ENCODE results near the gene SORBS2.
"Not testable (repeated sequence)": the region's sequence is repeated elsewhere in the genome, so short reads cannot be mapped to it uniquely, and the experiment has no call there.

Gene SORBS2

DNA sequence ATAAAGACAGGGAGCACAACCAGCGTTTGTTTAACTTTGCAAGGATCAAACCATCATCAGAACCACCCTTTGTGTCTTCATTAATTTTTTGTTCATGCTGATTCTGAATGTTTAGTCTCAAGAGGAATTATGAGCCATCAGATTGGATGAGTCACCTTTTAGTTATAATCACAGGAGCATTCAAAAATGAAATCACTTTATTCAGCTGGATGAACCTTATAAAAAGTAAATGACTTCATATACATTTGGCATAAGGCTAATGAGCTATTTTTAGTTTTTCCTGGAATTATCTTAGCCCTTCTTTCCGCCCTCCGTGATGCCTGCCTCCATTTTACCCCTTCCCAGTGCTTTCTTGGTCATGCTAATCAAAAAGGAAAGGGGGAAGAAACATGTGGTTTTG, 103.6 kb downstream of the SORBS2 start:
- DNase-seq, result no peak
- in situ Hi-C loops (cut with HindIII; ENCODE audit: low pct_ligation_motif_present, low pct_unique_long_range_greater_than_20kb, low sequenced_read_pairs), result no loop called here

DNA sequence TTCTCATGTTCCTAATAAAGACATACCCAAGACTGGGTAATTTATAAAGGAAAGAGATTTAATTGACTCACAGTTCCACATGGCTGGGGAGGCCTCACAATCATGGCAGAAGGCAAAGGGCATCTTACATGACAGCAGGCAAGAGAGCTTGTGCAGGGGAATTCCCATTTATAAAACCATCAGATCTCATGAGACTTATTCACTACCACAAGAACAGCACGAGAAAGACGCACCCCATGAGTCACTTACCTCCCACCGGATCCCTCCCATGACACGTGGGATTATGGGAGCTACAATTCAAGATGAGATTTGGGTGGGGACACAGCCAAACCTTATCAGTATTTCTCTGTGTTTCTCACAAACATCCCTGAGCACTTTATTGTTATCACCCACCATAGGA, 104.4 kb downstream of the SORBS2 start:
- DNase-seq; in situ Hi-C loops (cut with HindIII; ENCODE audit: low pct_ligation_motif_present, low pct_unique_long_range_greater_than_20kb, low sequenced_read_pairs): not testable (repeated sequence)

DNA sequence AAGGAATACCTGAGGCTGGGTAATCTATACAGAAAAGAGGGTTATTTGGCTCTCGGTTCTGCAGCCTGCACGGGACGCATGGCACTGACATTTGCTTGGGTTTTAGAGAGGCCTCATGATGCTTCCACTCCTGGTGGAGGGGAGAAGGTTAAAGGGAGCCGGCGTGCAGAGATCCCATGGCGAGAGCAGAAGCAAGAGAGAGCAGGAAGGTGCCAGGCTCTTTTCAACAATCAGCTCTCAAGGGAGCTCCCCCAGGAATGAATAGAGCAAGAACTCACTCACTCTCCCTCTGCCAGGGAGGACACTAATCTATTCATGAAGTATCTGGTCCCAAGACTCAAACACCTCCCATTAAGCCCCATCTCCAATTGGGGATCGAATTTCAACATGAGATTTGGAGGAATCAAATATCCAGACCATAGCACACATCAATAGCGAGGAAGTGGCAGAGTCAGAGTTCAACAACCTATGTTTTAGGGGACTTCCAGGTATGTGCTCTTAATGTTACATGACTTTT, 109.8 kb downstream of the SORBS2 start:
- DNase-seq, result no peak

DNA sequence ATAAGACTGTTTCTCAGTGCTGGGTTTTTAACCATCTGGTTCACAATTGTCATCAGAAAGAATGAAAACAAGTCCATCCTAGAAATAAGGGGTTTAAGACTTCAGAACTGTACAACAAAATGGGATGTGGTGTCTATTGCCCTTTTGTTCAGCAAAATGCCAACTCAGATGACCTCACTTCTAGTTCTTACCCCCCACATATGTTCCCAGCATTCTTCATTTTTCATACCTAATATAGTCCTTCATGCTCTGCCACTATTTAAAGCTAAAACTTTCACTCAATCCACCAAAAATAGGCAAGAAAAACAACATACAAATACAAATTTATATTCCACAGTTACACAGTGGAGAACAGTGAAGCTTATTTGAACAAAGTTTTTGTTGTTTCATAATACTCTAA, 111.4 kb downstream of the SORBS2 start:
- in situ Hi-C loops (cut with HindIII; ENCODE audit: low pct_ligation_motif_present, low pct_unique_long_range_greater_than_20kb, low sequenced_read_pairs), result no loop called here
- no peak for DNase-seq

More for the DNA sequence above, 109.8 kb downstream of the SORBS2 start:
- in situ Hi-C loops (cut with HindIII; ENCODE audit: low pct_ligation_motif_present, low pct_unique_long_range_greater_than_20kb, low sequenced_read_pairs), result no loop called here

DNA sequence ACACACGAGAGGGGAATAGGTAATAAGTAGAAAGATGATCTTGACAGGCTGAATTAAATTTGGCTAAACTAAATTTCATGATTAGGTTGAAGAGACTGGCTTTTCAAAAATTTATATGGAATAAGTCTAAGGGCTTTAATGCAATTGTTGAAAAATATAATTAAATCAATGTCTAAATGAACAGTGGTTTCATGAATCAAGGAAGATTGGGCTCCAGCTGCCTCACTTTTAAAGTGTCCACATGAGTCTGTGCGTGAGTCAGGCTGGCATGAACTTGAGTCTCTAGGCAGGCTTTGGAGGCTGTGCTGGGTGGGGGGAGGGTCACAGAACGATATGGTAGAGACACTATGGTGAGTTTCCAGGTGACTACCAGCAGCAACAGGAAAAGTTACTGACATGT, 111.9 kb downstream of the SORBS2 start:
- in situ Hi-C loops (cut with HindIII; ENCODE audit: low pct_ligation_motif_present, low pct_unique_long_range_greater_than_20kb, low sequenced_read_pairs), result no loop called here
- no peak for DNase-seq

DNA sequence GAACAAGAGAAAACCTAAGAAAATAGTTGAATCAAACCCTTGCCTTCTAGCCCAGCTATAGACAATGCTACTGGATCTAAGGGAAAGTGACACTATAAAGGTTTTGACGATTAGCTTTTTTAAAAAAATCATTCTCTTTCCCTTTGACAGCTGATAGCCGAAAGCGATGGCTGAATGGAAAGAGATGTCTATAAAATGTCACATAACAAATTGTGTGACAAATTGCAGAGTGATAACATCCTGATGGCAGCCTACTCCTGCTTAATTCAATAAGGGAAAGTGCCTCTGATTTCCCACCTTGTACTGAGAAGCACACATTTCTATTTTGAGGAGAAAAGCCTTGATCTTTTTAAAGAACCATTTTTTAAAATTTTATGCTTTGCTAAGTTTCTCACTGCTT, 114.5 kb downstream of the SORBS2 start:
- no peak for DNase-seq
- in situ Hi-C loops (cut with HindIII; ENCODE audit: low pct_ligation_motif_present, low pct_unique_long_range_greater_than_20kb, low sequenced_read_pairs), result no loop called here

DNA sequence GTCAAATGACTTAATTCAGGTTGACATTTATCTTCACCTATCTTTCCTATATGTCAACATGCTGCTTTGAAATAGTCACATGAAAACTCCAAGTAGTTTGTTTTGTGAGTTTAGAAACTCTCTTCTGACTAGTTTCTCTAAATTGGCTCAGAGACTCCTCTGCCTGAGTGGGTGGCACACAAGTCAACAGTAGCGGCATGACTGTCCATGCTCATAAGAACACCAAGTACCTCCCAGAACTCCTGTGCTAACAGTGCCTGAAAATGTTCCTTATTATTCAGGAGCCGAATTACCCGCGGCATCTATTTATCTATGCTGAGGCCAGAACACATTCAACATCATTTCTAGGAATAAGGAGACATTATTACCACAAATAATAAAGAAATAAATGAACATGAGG, 116.3 kb downstream of the SORBS2 start:
- no peak for DNase-seq
- in situ Hi-C loops (cut with HindIII; ENCODE audit: low pct_ligation_motif_present, low pct_unique_long_range_greater_than_20kb, low sequenced_read_pairs), result no loop called here

DNA sequence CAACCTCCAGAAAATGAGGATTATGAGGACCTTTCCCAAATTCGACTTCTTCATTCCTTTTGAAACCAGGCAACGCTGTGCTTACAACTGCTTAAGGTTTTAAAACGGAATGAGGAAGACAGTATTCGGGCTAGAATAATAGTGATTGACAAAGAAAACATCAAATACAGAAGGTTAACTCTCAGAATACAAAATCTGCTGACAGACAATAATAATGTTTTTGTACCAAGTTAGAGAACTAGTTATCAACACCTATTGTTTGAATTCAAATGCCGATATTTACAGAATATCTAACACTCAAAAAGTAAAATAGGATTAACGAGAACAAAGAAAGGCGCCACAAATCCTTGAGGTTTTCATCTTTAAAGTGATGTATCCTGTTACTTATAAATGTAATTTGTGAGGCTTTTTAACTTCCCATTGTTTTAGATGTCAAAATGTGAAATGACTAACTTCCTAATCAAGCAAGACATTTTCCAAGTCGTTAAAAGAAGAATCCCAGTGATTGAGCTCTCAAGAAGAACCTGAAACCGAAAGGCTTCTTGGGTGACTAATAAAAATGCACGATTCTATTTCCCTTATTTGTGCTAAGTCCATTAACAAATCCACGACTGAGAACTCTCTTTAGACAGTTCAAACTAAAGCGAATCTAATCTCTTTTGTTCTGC, 118.3 kb downstream of the SORBS2 start:
- in situ Hi-C loops (cut with HindIII; ENCODE audit: low pct_ligation_motif_present, low pct_unique_long_range_greater_than_20kb, low sequenced_read_pairs), result no loop called here

DNA sequence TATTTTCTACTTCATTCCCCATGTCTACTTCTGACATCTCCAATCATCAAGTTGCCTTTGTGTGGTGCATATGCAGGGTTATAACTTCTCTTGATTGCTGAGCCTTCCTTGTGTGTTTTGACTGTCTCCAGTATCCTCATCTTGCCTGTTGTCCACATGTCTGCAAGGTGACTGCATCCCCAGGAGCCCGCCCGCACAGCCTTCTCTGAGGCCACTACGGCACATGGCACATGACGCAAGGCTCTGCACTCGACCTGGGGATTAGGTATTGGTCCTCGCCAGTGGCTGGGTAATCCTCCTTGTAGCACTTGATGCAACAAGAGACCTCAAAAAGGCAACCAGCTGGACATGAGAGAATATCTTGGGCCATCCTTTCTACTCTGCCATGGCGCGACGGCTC, 122.6 kb downstream of the SORBS2 start:
- in situ Hi-C loops (cut with HindIII; ENCODE audit: low pct_ligation_motif_present, low pct_unique_long_range_greater_than_20kb, low sequenced_read_pairs), result no loop called here
- no peak for DNase-seq

More for the DNA sequence above, 118.3 kb downstream of the SORBS2 start:
- DNase-seq, result no peak

DNA sequence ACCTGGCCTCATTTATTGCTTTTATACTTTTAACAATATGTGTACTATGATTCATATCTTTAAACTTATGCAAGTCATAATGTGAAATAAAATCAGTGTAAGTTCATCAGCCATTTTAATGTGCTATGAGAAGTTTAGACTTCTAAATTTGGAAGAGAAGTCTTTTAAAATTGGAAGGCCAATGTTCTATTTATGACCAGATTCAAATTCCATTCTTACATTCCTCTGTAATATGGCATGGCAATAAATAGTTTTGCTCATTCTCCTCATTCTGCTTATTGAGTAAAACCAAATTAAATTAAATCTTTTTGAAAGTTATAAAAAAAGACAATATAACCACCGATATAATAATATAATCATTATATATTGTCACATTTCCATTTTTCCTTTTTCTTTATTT, 126.2 kb downstream of the SORBS2 start:
- in situ Hi-C loops (cut with HindIII; ENCODE audit: low pct_ligation_motif_present, low pct_unique_long_range_greater_than_20kb, low sequenced_read_pairs), result no loop called here
- no peak for DNase-seq

DNA sequence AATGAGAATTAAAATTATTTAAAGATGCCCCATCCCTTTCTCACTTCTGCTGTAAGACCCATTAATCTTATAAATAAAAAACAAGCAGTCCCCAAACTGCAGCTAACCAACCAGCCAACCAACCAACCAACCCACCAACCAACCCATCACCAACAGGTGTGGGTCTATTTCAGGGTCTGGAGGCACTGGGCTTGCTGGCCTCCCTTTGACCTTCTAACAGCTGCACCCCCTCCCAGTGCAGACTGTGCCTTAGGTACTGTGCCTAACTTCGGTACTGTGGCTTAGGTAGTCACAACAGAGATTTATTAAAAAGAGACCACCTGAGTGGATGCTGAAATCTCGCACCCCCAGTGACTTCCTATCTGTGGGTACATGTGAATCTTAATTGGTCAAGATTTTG, 128.1 kb downstream of the SORBS2 start:
- in situ Hi-C loops (cut with HindIII; ENCODE audit: low pct_ligation_motif_present, low pct_unique_long_range_greater_than_20kb, low sequenced_read_pairs), result no loop called here
- DNase-seq, result no peak

DNA sequence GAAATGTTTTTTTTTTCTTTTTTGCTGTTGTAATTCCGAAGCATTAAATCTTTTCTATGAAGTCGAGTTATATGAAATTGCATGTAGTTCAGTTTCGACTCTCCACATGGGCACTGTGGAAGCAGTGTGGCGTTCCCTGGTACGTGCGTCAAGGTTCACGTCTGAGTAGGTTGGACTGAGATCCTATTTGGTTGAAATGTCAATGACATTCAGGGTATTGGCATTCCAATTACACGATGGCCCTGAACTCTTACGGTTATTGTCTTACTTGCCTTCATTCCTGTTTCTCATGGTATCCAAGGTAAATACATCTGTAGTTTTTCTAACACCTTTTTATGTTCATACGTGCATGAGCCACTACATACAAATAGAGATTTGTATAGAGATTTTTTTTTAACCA, 128.8 kb downstream of the SORBS2 start:
- DNase-seq, result no peak
- in situ Hi-C loops (cut with HindIII; ENCODE audit: low pct_ligation_motif_present, low pct_unique_long_range_greater_than_20kb, low sequenced_read_pairs), result no loop called here

DNA sequence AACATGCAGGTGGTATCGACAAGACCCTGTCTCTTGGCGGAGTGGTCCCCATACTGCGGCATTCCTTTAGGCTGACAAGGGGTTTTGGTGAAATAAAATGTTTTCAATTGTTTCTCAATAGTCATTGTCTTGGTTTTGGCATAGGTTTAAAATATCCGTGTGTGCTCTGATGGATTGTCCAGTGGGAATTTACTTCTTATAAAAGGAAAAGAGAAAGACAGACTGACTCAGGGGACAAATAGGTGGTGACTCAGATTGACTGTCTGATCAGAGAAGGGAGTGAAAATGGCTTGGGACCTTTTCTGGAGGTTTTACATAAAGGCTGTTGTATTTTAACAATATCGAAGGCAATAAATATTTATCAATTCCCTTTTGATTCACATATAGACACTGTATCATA, 129.8 kb downstream of the SORBS2 start:
- in situ Hi-C loops (cut with HindIII; ENCODE audit: low pct_ligation_motif_present, low pct_unique_long_range_greater_than_20kb, low sequenced_read_pairs), result no loop called here
- DNase-seq, result peak; percentile 47

DNA sequence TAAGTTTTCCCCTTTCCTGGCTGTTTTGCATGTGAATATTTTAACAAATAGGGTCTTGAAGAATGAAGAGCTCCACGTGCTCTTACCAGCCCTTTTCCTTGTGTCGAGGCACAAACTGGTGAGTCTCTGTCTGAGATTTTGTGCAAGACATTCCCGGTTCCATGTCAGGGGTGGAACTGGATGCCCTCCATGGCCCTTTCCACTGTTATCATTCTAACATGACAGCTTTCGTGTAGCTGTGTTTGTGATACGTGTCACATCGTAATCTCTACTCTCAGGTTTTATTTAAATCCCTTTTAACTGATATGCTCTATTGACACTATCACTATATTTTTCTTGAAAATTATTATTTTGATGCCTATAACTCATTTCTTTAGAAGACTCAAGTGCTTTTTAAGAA, 130.4 kb downstream of the SORBS2 start:
- in situ Hi-C loops (cut with HindIII; ENCODE audit: low pct_ligation_motif_present, low pct_unique_long_range_greater_than_20kb, low sequenced_read_pairs), result no loop called here
- no peak for DNase-seq

DNA sequence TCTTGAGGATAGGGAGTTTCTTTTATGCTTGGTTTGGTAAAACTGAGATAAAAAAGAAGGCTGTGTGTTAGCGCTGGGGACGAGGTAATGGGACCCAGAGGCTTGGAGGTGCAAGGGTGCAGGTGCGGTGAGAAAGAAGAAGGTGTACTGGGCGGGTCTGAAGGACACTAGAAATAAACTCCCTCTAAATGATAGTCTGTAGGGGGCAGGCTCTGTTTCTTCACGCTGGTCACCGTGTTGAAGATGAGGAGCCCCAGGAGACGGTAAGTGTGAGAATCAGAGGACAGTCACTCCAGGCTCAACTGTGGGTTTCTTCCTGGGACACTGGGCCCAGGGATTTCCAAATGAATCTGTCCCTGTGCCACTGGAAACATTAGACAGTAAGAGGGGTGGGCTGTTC, 131.4 kb downstream of the SORBS2 start:
- DNase-seq, result no peak
- in situ Hi-C loops (cut with HindIII; ENCODE audit: low pct_ligation_motif_present, low pct_unique_long_range_greater_than_20kb, low sequenced_read_pairs), result no loop called here

DNA sequence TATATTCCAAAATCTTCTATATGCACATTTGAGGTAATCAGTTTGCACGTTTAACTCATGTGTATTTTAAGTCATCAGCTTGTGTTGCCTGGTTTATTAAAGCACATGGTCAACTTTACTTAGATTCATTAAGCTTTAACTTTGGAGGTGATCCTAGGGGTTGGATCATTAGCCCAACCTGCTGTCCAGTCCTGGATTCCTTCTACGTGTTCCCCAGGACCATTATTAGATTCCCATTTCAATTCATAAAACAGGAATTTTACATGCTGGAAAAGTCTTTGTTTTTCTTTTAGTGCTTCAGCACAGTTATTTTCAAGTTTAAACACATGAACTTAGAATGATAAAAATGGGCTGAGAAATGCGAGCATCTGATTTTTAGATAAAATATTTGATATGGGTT, 132.5 kb downstream of the SORBS2 start:
- no peak for DNase-seq
- in situ Hi-C loops (cut with HindIII; ENCODE audit: low pct_ligation_motif_present, low pct_unique_long_range_greater_than_20kb, low sequenced_read_pairs), result no loop called here

DNA sequence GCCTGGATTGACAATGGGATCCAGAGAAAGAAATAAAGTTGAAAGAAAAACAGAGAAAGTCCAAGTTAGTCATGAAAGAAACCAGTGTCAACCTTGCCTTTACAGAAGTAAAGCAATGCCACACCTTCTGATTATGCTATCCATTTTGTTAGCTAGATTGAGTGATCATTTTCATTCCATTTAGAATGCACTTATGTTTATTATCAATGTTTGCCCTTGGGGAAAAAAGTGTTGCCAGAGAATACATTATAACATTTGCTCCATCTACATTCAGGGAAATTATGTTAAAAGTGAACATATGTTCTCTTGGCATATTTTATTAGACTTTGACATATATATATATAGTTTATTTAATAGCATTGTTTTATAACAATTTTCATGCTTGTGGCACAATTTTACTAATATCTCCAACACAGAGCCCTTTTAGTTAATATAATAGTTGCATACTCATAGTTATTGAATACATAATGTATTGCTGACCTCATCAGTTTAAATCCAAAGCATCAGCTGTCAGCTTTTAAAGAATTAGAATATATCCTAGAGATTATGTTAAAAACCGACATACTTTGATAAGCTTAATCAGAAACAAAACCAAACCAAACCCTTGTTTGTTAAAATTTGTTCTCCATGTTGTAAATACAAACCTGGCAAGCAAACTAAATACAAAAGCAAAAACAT, 134.2 kb downstream of the SORBS2 start:
- DNase-seq, result no peak
- in situ Hi-C loops (cut with HindIII; ENCODE audit: low pct_ligation_motif_present, low pct_unique_long_range_greater_than_20kb, low sequenced_read_pairs), result no loop called here

DNA sequence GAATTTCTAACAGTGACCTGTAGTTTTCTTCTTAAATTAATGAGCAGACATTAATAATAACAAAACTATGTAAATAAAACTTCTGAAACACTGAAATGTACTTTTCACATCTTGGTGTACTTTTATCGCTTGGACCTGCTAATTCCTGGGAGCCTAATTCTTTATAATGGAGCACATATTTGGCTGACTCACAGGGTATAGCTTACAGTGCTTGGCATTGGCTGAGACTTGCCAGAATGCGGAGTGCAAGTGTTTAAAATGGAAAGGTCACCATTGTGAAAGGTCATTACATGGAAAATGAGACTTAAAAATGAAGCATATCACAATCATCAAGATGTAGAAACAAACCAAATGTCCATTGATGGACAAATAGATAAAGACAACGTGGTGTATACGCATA, 139.4 kb downstream of the SORBS2 start:
- in situ Hi-C loops (cut with HindIII; ENCODE audit: low pct_ligation_motif_present, low pct_unique_long_range_greater_than_20kb, low sequenced_read_pairs), result no loop called here
- DNase-seq, result no peak

DNA sequence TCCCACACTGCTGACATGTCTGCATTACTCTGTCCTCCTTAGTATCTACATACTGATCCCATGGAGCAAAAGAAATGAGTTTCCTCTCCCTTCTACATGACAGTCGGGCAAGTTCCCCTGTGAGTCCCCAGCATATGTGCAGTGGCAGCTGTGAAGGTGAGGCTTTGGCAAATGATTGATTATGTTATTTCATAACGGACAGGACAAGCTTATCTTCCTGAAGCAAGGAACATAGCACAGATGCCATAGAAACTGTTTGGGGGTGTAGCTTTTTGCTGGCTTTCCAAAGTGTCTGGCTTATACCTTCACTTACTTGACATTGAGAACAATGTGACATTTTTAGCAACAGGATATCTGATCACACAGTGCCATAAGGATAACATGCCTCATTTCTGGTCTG, 139.8 kb downstream of the SORBS2 start:
- no peak for DNase-seq
- in situ Hi-C loops (cut with HindIII; ENCODE audit: low pct_ligation_motif_present, low pct_unique_long_range_greater_than_20kb, low sequenced_read_pairs), result no loop called here

DNA sequence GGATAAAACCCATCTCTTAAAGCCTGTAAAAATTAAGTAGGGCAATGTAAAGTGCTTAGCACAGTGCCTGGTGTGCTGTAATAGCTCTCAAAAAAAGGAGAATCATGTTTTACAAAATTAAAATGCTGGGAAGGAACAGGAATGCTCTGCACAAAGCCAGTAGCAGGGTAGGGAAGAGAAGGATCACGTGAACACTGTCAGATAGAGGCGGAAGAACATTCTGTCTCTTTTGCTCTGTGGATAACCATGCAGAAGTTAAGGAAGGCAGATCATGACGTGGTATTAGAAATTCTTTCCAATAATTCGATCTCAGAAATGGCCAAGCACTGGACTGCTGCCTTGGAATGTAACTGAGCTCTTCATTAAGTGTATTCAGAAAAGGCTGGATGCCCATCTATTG, 140.5 kb downstream of the SORBS2 start:
- in situ Hi-C loops (cut with HindIII; ENCODE audit: low pct_ligation_motif_present, low pct_unique_long_range_greater_than_20kb, low sequenced_read_pairs), result no loop called here
- DNase-seq, result no peak

Data from ACHN (cell line).